SJSA1 (cell line): ENCODE data around the gene BHLHE40. TPM values are rescaled to one million over a fixed set of nuclear protein-coding genes. Genes with fewer than 3 reads are reported as not detected.

ENCODE experiments used
- DNase-seq, 2 experiments: peaks; one replicate each; pipeline ENCODE4 v3.0.0-alpha.2; 2015 to 2020; ENCODE audit warnings: low spot score in 2 of 2, low read depth in 1 of 2
- H3K27ac ChIP-seq: fragments of 250-450 bp; sonication (Bioruptor Pico); 2 replicates; pipeline ENCODE4 v1.5.1; 2020; ENCODE audit warnings: mild to moderate bottlenecking, moderate library complexity
- H3K27me3 ChIP-seq: fragments of 250-450 bp; sonication (Bioruptor Pico); replicated peaks from 2 replicates; pipeline ENCODE4 v1.5.1; 2020; ENCODE audit warnings: mild to moderate bottlenecking, moderate library complexity
- H3K36me3 ChIP-seq: fragments of 250-450 bp; sonication (Bioruptor Pico); 2 replicates; pipeline ENCODE4 v1.5.1; 2020; ENCODE audit warnings: mild to moderate bottlenecking
- H3K4me1 ChIP-seq: fragments of 250-450 bp; sonication (Bioruptor Pico); replicated peaks from 2 replicates; pipeline ENCODE4 v1.6.1; 2021; ENCODE audit warnings: mild to moderate bottlenecking
- H3K4me3 ChIP-seq: fragments of 250-450 bp; sonication (Bioruptor Pico); 2 replicates; pipeline ENCODE4 v1.5.1; 2020; ENCODE audit warnings: mild to moderate bottlenecking
- H3K9me3 ChIP-seq: fragments of 250-450 bp; sonication (Bioruptor Pico); replicated peaks from 2 replicates; pipeline ENCODE4 v1.5.1; 2020; ENCODE audit warnings: mild to moderate bottlenecking
- total RNA-seq: library from RNA; depleted of rRNA; stranded (reverse); fragments of >200 nt; shearing (Covaris generic); gene quantifications from 2 replicates; pipeline ENCODE4 v1.2.3, GENCODE V29; 2014

The BHLHE40 gene
- total RNA-seq, 1 experiment from 2014 or later, result 8.4 TPM

DNA sequence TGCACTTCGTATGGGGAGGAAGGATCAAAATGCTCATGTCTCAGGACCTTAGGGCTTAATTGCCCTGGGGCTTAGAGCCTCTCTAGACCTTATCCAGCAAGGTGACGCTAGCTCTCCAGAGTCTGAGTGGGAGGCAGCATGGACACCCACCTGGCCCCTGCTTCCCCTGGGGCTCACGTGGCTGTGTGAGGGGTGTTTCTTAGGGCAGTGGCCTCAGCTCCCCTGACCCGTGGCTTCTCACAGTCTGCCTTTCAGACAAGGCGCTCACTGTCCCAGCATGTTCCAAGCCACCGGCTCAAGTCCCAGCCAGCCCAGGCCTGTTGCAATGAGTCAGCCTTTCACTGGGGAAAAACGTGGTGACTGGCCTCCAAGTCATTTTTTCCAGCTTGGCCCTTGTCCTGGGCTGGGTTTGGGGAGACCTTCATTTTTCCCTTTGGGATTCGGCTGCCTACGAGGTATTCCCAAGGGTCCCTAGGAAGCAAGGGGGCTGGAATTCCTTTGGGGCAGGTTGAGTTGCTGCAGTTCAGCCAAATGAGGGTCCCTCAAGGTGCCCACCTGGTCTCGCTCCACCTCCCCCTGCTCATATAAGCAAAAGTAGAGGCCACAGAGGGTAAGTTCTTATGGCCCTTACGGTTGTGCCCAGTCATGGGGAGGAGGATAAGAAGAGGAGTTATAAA, 15.7 kb downstream of the BHLHE40 start:
- peak; percentile 74 to 84 for DNase-seq
- no peaks in the 10 kb centered on the region for H3K9me3 ChIP-seq
- H3K4me1 ChIP-seq, result peaks cover 29% of the 10 kb centered on the region
- peak overlapping the region; percentile 88 for H3K27ac ChIP-seq
- H3K27me3 ChIP-seq, result no peaks in the 10 kb centered on the region
- H3K4me3 ChIP-seq, result no peak overlapping the region
- H3K36me3 ChIP-seq, result no peaks in the 10 kb centered on the region

DNA sequence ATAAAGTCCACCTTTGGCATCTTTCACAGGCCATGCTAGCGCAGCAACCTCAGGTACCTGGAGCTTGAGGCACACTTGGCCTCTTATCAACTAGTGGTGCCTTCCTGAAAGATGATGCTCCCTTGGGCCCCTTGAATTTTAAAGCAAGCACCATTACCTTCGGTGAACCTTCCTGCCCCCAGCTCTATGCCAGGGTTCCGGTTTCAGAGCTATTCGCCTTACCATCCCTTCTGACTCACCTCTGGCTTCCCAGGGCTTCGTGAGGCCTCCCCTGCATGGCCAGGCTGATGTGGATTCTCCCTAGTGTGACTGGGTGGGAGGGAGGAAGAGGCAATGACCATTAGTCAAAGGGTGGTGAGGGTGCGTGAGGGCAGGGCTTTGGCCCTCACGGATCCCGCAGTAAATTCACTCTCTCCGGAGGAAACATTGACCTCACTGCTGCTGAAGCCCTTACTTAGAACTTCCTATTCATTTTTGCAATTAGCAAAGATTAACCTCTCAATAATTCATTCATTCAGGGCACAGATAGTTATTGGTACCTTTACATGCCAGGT, 16.3 kb downstream of the BHLHE40 start:
- H3K36me3 ChIP-seq, result no peaks in the 10 kb centered on the region
- no peaks in the 10 kb centered on the region for H3K27me3 ChIP-seq
- peak overlapping the region; percentile 88 for H3K27ac ChIP-seq
- no peaks in the 10 kb centered on the region for H3K9me3 ChIP-seq
- DNase-seq, result peak; percentile 55 to 70
- no peak overlapping the region for H3K4me3 ChIP-seq
- H3K4me1 ChIP-seq, result peaks cover 29% of the 10 kb centered on the region

DNA sequence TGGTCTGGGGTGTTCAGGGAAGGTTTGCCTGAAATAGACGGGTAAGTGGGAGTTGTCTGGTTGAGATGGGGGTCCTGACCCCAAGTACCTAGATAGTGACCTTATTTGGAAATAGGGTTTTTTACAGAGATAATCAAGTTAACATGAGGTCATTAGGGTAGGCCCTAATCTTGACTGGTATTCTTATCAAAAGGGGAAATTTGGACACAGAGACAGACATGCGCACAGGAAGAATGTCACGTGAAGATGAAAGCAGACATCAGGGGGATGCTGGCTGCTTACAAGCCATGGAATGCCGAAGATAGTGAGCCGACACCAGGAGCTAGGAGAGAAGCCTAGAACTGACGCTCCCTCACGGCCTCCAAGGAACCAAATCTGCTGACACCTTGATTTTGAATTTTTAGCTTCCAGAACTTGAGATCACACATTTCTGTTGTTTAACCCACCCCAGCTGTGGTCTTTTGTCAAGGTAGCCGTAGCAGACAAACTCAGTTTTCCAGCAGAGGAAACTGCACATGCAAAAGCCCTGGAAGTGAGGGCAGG, 17.1 kb downstream of the BHLHE40 start:
- Histone ChIP-seq H3K36me3 (no peaks in the 10 kb centered on the region), H3K9me3 (no peaks in the 10 kb centered on the region), H3K4me1 (peaks cover 29% of the 10 kb centered on the region), H3K4me3 (no peak overlapping the region), H3K27me3 (no peaks in the 10 kb centered on the region), H3K27ac (peak overlapping the region; percentile 88; the same call in 1 of the 2 replicates)
- DNase-seq, result no peak

DNA sequence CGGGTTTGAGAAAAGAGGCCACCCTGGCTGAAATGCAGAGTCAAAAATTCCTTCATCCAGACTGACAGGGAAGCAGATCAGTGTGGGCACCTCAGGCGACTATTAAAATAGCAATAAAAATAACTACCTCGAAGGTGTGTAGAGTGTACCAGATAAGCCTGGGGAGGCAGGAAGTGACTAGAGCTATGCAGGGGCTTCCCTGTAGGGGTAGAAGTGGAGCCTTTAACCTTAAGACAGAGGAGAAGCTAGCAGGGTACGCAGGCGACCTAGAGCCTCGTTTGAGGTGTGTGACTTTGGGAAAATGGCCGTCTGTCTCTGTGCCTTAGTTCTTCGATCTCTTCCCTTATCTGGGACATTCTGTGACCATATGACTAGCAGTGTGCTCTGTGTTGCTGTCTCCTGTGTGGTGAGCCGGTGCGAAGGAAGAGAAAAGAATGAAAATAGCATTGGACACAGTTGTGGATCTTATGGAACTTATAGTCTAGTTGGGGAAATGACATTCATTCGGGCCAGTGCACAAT, 17.6 kb downstream of the BHLHE40 start:
- Histone ChIP-seq H3K4me1 (peaks cover 29% of the 10 kb centered on the region), H3K9me3 (no peaks in the 10 kb centered on the region), H3K36me3 (no peaks in the 10 kb centered on the region), H3K27ac (no peak overlapping the region), H3K27me3 (no peaks in the 10 kb centered on the region), H3K4me3 (no peak overlapping the region)
- DNase-seq, result no peak

DNA sequence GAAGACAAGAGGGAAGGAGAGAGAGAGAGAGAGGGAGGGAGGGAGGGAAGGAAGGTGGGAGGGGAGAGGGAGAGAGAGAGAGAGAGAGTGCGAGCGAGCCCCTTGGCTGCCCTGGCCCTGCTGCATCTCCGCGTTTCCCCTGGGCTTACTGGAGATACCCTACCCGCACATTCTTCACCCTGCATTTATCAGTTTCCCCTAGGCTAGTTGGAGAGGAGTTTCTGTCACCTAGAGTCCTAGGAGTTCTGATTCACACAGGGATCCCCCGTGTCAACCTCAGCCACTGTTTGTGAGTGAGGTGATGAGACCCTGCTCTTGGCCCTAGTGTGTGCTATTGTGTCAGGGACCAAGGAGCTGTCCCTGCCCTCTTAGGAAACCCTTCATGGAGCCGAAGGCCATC, 18.7 kb downstream of the BHLHE40 start:
- no peaks in the 10 kb centered on the region for H3K27me3 ChIP-seq
- peaks cover 29% of the 10 kb centered on the region for H3K4me1 ChIP-seq
- no peak overlapping the region for H3K27ac ChIP-seq
- no peak overlapping the region for H3K4me3 ChIP-seq
- no peaks in the 10 kb centered on the region for H3K36me3 ChIP-seq
- no peak for DNase-seq
- H3K9me3 ChIP-seq, result no peaks in the 10 kb centered on the region

DNA sequence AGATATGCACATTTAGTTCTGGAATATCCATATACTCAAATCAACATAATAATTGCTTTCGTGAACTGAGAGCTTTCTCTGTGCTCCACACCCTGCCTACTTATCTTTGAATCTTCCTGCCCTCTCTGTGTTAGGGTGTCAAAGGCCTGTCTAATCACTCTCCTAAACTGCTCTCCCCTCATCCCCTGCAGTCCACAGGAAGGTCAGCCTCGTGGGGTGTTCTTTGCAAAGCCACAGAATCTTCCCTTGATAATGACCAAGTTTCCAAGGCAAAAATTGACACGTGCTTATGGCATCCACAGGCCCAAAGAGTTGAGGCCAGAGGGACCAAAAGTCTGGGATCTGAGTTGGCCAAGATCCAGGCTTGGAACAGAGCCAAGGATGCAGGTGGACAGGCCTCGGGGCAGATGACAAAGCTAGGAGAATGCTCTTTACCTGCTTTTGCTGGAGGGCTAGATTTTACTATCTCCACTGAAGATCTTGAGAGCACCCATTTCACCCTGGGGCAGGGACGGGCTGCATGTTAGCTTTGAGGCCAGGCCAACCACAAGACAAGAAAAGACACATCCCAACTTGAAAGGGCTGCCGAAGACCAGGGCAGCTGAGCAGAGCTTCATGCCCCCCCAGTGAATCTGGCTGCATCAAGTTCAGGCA, 20.4 kb downstream of the BHLHE40 start:
- H3K36me3 ChIP-seq, result no peaks in the 10 kb centered on the region
- H3K9me3 ChIP-seq, result no peaks in the 10 kb centered on the region
- no peak overlapping the region for H3K27ac ChIP-seq
- DNase-seq, result no peak
- no peak overlapping the region for H3K4me3 ChIP-seq
- no peaks in the 10 kb centered on the region for H3K27me3 ChIP-seq
- peaks cover 22% of the 10 kb centered on the region for H3K4me1 ChIP-seq

DNA sequence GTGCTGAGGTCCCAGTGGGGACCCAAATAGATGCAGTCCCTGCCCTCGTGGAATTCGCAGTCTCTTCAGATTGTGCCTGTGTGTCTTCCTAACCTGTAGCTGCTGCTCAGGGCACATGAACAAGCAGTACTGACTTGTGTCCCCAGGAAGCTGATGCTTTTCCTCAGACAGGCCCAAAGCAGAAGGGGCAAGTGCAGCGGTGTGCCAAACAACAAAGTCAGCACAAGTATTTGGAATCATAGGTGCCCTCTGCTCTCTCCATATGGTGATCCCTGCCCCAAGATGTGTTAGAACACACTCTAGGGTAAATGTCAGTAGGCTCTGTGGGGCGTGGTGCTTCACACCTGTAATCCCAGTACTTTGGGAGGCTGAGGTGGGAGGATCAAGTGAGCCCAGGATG, 21.9 kb downstream of the BHLHE40 start:
- Histone ChIP-seq H3K4me1 (peaks cover 7% of the 10 kb centered on the region; the same call in 1 of the 2 replicates), H3K27ac (no peak overlapping the region), H3K9me3 (no peaks in the 10 kb centered on the region), H3K4me3 (no peak overlapping the region), H3K27me3 (no peaks in the 10 kb centered on the region), H3K36me3 (no peaks in the 10 kb centered on the region)
- no peak for DNase-seq

DNA sequence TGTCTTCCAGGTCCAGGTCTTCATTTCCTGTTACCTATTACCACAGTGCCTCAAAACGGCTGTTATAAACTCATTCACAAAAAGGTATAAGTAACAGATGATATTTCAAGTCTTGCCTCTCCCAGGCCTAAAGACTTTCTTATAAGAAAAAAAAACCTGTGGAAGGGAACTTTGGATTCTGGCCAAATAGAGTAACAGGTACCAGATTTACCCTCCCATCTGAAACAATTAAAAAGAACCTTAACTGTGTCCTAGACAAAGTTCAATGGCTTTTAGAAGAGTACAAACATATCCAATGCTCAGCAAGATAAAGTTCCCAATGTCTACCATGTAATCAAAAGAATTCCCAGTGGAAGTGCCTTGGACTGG, 22.6 kb downstream of the BHLHE40 start:
- Histone ChIP-seq H3K27me3 (no peaks in the 10 kb centered on the region), H3K36me3 (no peaks in the 10 kb centered on the region), H3K27ac (no peak overlapping the region), H3K9me3 (no peaks in the 10 kb centered on the region), H3K4me1 (peaks cover 3% of the 10 kb centered on the region; the same call in 1 of the 2 replicates), H3K4me3 (no peak overlapping the region)
- no peak for DNase-seq

DNA sequence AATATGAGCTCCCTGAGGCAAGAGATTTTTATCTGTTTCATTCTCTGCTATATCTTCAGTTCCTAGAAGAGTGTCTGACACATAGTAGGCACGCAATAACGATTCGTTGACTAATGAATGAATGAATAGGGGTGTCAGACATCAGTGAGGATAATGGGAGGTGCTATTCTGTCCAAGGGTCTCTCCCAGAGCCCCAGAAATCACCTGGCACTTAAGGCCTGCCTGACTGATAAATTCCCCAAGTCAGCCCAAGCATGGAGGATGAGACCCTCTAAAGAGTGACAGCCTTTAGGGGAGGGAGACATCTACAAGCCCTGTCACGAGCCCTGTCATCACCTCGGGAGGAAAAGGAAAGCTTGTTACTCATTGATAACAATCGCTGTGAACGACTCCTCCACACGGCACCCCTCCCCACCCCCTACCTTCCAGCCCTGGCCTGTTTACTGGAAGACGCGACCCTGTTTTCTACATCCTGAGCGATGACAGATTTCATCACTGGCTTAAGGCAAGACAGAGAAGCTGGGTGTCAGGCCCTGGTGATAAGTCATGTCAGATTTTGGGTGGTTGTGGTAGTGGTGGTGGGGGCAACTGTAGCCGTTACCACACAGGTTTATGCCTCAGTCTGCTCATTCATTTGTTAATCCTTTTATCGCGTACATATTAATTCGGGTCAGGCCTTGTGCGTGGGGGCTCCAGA, 23.1 kb downstream of the BHLHE40 start:
- Histone ChIP-seq H3K36me3 (no peaks in the 10 kb centered on the region), H3K27me3 (no peaks in the 10 kb centered on the region), H3K9me3 (no peaks in the 10 kb centered on the region), H3K4me3 (no peak overlapping the region), H3K4me1 (0 out of 2 replicates have a peak, but pooled peaks cover 3% of the 10 kb centered on the region), H3K27ac (no peak overlapping the region)
- no peak for DNase-seq

DNA sequence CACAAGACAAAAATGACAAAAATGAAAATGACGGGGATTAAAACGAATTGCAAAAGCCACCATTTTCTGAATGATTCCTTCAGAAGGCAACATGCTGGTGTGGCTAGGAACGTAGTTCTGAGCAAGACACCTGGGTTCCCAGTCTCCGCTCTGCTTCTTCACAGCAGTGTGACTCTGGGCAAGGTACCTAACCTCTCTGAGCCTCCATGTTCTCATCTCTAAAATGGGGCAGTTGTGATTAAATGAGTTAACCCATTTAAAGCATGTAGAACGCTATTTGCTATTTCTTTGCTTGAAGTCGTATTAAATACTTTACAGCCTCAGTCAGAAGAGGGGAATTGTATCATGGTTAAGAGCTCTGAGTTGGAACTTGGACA, 23.6 kb downstream of the BHLHE40 start:
- Histone ChIP-seq H3K4me1 (0 out of 2 replicates have a peak, but pooled peaks cover 3% of the 10 kb centered on the region), H3K36me3 (no peaks in the 10 kb centered on the region), H3K27me3 (no peaks in the 10 kb centered on the region), H3K4me3 (no peak overlapping the region), H3K9me3 (no peaks in the 10 kb centered on the region), H3K27ac (no peak overlapping the region)
- DNase-seq, result no peak

DNA sequence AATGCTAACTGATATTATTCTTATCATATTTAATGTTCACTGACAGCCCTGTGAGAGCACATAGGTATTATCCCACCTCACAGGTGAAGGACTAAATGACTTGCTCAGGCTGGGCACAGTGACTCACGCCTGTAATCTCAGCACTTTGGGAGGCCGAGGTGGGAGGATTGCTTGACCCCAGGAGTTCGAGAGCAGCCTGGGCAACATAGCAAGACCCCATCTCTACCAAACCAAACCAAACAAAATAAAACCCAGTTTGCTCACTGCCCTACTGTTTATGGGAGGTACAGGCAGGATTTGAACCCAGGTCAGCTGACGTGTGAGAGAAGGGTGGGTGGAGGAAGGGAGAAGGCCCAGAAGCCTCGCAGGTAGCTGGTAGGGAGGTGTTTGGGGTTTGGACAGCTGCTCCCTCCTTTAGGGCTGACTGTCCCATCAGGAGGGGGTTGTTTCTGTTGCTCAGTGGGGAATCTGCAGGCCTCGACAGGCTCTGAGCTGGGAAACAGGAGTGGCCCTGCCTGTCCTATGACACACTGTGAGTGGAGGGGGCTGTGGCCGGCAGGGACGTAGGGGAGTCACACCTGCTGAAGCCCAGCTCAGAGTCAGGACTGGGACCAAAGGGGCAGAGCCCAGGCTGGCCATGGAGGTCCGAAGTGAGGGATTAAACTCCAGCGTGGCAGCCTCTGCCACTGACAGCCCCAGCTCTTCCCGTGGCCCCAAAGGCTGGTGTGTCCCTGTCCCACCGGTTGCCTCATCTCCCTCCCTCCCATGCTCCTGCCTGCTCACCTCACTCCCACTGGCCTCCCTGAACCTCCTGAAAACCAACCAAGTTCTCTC, 25.3 kb downstream of the BHLHE40 start:
- Histone ChIP-seq H3K4me1 (0 out of 2 replicates have a peak, but pooled peaks cover 3% of the 10 kb centered on the region), H3K9me3 (no peaks in the 10 kb centered on the region), H3K4me3 (no peak overlapping the region), H3K27ac (no peak overlapping the region), H3K36me3 (no peaks in the 10 kb centered on the region), H3K27me3 (no peaks in the 10 kb centered on the region)
- no peak for DNase-seq

DNA sequence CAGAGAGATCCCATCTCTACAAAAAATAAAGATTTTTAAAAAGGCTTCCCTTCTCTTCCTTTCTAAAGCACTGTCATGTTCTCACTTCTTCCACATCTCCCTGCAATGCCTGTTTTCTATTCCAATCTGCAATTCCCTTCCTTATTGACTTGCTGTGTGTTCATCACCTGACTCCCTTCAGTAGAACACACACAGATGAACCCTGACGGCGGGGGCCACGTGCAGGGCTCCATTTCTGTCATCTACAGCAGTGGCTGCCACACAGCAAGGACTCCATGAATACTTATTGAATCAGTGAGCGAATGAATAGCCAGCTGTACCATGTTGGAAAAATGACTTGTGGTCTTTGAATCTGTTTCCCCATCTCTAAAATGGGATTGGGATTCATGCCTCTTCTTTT, 26.1 kb downstream of the BHLHE40 start:
- Histone ChIP-seq H3K9me3 (no peaks in the 10 kb centered on the region), H3K4me3 (no peak overlapping the region), H3K4me1 (0 out of 2 replicates have a peak, but pooled peaks cover 3% of the 10 kb centered on the region), H3K27ac (no peak overlapping the region), H3K27me3 (no peaks in the 10 kb centered on the region), H3K36me3 (no peaks in the 10 kb centered on the region)
- DNase-seq, result no peak

DNA sequence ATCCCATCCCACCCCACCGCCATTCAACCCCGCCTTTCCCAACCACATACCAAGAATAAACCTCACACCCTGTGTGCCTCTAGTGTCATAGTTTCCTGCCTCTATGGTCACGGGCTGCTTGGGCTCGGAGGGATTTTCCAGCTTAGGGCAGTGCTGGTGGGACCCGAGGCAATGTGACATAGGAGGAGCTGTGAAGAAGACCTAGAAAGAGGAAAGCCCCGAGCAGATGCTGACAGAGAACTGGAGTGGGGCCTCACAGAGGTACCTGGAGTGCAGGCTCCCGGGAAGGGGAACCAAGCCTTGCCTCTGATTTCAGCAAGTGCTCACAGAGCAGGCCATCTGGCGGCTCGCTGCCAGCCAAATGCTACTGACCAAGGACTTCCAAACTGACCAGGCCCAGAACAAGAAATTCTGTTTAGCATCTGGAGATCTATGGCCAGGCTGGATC, 27.5 kb downstream of the BHLHE40 start:
- Histone ChIP-seq H3K4me1 (0 out of 2 replicates have a peak, but pooled peaks cover 3% of the 10 kb centered on the region), H3K27ac (no peak overlapping the region), H3K9me3 (no peaks in the 10 kb centered on the region), H3K36me3 (no peaks in the 10 kb centered on the region), H3K4me3 (no peak overlapping the region), H3K27me3 (no peaks in the 10 kb centered on the region)
- DNase-seq, result no peak
